HCT116 (cell line): ENCODE results near the gene OR2AE1.

Experiments
- ATF3 ChIP-seq: IDR thresholded peaks from 2 replicates; pipeline ENCODE4 v1.6.1; 2012
- CTCF ChIP-seq, 3 experiments: fragments of 200-600 bp in 1 of 3; sonication (generic) in 1 of 3; IDR thresholded peaks in 2 of 3; conservative IDR thresholded peaks in 1 of 3; 2 replicates each; pipeline ENCODE4 v1.5.1; 2012 to 2017; ENCODE audit warnings: low read depth in 2 of 3, low read length in 2 of 3, antibody characterized with exemption in 1 of 3, borderline replicate concordance in 1 of 3, control low read depth in 1 of 3, mild to moderate bottlenecking in 1 of 3, mixed read lengths in 1 of 3, mixed run types in 1 of 3, moderate library complexity in 1 of 3; ENCODE audit not compliant: insufficient read depth in 1 of 3

DNA sequence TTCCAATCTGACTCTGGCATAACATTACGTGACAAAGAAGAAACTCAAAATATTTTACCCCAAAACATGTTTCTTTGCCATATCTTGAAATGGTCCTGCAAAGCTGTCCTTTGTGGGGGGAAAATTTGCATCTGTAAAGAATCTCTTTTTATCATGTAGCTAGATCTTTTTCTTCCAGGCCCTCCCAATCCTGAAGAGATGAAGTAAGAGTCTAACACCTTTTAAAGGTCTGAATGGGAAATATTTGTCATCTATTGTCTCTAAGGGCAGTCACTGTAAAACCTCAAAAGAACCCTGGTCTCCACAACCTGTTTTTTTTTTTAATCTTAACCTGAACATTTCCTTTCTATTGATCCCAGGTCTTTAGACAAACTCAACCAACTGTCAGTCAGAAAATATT, 8.6 kb downstream of the OR2AE1 start:
- TF ChIP-seq CTCF (IDR thresholded peaks at IDR 0.05 in 2 of 3, conservative IDR thresholded peaks at IDR 0.05 in 1 of 3; ENCODE audit: borderline replicate concordance in 1 of 3, insufficient read depth in 1 of 3, low read depth in 2 of 3, low read length in 2 of 3) = no peak
- TF ChIP-seq ATF3 = no peak
